ENCODE results near the gene VDAC1. TPM values are rescaled to one million over a fixed set of nuclear protein-coding genes. Genes with fewer than 3 reads are reported as not detected.
A peak's percentile ranks its signal among the peaks of the same experiment; 100 is the strongest.

VDAC1 gene
- total and polyA plus RNA-seq, 12 donors, result 229 to 609 (median 529) TPM

DNA sequence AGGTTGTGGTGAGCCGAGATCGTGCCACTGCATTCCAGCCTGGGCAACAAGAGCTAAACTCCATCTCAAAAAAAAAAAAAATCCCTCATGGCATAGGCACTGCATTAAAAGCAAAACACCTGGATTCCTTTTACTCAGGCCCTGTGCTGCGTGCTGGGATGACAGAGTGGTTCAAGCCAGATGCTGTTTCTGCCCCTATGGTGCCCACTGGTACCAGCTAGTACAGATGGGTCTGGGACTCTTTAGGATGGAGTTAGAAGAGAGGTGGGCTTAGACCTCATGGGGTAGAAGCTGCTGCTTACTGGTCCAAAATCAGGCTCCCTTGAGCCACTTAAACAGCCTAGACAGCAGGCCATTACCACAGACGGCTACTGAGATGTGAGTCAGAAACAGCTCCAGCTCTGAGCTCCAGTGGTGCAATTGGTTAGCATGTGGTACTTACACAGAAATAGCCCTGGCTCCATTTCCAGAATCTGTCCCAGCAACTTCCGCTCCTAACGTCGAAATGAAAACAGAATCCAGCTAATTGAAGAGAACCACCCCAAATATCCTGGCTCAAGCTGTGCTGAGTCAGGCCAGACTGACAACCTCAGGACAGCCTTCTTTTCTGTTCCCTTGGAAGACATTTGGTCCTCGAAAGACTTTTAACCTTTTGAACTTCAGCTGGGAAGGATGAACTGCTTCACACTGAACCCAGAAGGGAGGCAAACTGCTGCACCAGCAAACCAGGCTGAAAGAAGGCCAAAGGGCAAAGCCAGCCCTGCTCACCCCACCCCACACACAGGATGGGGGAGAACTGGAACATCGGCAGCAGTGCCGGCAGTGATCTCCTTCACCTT, 51.8 kb downstream of the VDAC1 start:
- WGBS, 2 donors, result 39 to 45% methylated on average over 10 of the region's 10 CpGs
- Histone ChIP-seq H3K36me3 (peaks cover 0 to 41% (median 0%) of the 10 kb centered on the region in 9 donors), H3K4me3 (peak overlapping the region in 4 of 10 donors; percentile 1 to 28 (median 8)), H3K4me1 (peaks cover 9 to 51% (median 44%) of the 10 kb centered on the region in 9 donors), H3K27me3 (no peaks in the 10 kb centered on the region), H3K9me3 (no peaks in the 10 kb centered on the region), H3K27ac (peak overlapping the region; percentile 55 to 87 (median 83))
- peak; percentile 81 to 96 (median 91) for ATAC-seq
- peak in 1 of 2 donors; percentile 82 for DNase-seq
- intact Hi-C loops (cut with DNase I), result no loop called here
- TF ChIP-seq, protein P1, sequence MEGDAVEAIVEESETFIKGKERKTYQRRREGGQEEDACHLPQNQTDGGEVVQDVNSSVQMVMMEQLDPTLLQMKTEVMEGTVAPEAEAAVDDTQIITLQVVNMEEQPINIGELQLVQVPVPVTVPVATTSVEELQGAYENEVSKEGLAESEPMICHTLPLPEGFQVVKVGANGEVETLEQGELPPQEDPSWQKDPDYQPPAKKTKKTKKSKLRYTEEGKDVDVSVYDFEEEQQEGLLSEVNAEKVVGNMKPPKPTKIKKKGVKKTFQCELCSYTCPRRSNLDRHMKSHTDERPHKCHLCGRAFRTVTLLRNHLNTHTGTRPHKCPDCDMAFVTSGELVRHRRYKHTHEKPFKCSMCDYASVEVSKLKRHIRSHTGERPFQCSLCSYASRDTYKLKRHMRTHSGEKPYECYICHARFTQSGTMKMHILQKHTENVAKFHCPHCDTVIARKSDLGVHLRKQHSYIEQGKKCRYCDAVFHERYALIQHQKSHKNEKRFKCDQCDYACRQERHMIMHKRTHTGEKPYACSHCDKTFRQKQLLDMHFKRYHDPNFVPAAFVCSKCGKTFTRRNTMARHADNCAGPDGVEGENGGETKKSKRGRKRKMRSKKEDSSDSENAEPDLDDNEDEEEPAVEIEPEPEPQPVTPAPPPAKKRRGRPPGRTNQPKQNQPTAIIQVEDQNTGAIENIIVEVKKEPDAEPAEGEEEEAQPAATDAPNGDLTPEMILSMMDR (IDR thresholded peaks at IDR 0.05), result no peak

DNA sequence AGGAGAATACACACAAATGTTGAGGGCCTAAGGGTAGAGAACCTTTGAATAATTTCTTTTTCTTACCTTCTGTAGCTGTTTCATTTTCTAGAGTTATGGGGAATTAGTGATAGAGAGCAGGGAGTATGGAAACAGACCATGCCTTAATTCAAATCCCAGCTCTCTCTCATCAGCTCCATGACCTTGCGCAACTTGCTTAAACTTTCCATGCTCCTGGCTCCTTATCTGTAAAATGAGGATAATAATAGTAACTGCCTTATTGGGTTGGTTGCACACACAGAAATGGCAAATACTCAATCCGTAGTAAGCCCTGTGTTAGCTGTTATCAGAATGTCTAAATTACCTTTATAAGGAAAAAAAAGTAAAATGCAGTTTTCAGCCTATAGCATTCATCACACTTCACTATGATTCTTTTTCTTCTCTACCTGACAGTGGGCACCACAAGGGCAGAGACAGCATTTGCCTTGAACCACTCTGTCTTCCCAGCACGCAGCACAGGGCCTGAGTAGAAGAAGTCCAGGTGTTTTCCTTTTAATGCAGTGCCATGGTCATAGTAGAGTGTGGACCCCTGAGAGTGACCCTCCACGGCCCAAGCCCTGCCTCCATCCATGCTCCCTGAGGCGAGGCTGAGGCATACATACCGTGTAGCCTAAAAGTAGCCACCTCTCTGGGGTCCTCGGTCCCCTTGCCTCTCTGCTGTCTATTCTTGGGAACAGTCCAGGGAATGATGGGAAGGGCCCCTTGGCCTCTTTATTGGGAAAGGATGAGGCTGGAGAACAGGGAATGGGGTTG, 53.8 kb downstream of the VDAC1 start:
- H3K9me3 ChIP-seq, result no peaks in the 10 kb centered on the region
- peak in 1 of 2 donors; percentile 48 for DNase-seq
- peak overlapping the region; percentile 17 to 87 (median 83) for H3K27ac ChIP-seq
- intact Hi-C loops (cut with DNase I), result no loop called here
- ATAC-seq, result peak; percentile 35 to 80 (median 65)
- H3K27me3 ChIP-seq, result no peaks in the 10 kb centered on the region
- WGBS, 2 donors, result 64 to 72% methylated on average over 7 of the region's 7 CpGs
- H3K36me3 ChIP-seq, result peaks cover 0 to 22% (median 0%) of the 10 kb centered on the region in 9 donors
- H3K4me1 ChIP-seq, result peaks cover 9 to 39% (median 32%) of the 10 kb centered on the region in 9 donors
- TF ChIP-seq, protein P1 (IDR thresholded peaks at IDR 0.05), result no peak
- no peak overlapping the region for H3K4me3 ChIP-seq

DNA sequence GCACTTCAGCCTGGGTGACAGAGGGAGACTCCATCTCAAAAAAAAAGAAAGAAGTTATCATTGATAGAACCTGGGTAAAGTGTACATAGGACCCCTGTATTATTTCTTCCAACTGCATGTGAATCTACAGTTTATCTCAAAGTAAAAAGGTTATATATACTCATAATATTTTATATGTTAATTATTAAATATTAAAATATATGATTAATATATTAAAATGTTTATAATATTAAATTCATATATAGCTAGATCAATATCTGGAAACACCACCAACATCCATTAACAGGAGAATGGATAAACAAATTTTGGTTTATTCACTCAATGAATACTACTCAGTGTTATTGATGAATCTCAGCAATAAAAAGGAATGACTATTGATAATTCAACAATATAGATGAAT, 56.1 kb downstream of the VDAC1 start:
- intact Hi-C loops (cut with DNase I), result loop anchor here in 3 of 10 donors (10.0 kb wide), 2 partner anchors 524 to 834 kb away; no protein-coding TSS in a partner anchor
- Histone ChIP-seq H3K4me3 (no peak overlapping the region), H3K9me3 (no peaks in the 10 kb centered on the region), H3K27me3 (no peaks in the 10 kb centered on the region), H3K4me1 (peaks cover 9 to 38% (median 31%) of the 10 kb centered on the region in 9 donors), H3K36me3 (no peaks in the 10 kb centered on the region), H3K27ac (no peak overlapping the region)
- TF ChIP-seq, protein P1 (IDR thresholded peaks at IDR 0.05), result no peak
- DNase-seq (no peak), ATAC-seq (no peak)

DNA sequence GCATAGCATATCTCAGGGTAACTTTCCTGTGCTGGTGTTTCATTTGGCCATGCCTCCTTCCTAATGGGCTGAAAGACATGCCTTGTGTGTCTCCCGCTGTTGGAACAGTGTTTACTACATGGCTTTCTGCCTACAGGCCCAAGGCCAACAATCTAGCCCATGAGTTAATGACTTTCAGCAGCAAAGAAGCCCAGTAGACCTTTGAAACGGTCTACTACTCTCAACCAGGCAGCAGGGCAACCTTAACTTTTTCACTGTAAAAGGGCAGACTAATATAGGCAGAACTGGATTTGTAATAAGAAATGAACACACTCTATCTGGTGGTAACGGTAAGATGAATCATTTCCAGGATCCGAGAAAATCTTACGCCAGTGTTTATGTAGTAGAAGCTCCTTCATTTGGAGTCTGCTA, 57.3 kb downstream of the VDAC1 start:
- TF ChIP-seq, protein P1 (IDR thresholded peaks at IDR 0.05), result no peak
- intact Hi-C loops (cut with DNase I), result loop anchor here in 3 of 10 donors (10.0 kb wide), 2 partner anchors 523 to 833 kb away; no protein-coding TSS in a partner anchor
- ATAC-seq (peak in 2 of 8 donors; percentile 15 to 28), DNase-seq (no peak)
- Histone ChIP-seq H3K27ac (no peak overlapping the region), H3K9me3 (no peaks in the 10 kb centered on the region), H3K27me3 (no peaks in the 10 kb centered on the region), H3K4me1 (peaks cover 3 to 30% (median 20%) of the 10 kb centered on the region in 9 donors), H3K4me3 (no peak overlapping the region), H3K36me3 (no peaks in the 10 kb centered on the region)
- WGBS, 2 donors, result 71 to 78% methylated on average over 5 of the region's 5 CpGs
